H1 (cell line): ENCODE data around the gene TGFBR2. TPM values are rescaled to one million over a fixed set of nuclear protein-coding genes. Genes with fewer than 3 reads are reported as not detected.

Experiments used
- ASH2L ChIP-seq: fragments of 200-600, 300-600 bp; sonication (generic); IDR thresholded peaks from one replicate; pipeline ENCODE4 v1.7.1; 2017; ENCODE audit warnings: low read length
- ATF3 ChIP-seq: IDR thresholded peaks from 2 replicates; pipeline ENCODE4 v1.6.1; 2011; ENCODE audit warnings: low read depth, mild to moderate bottlenecking, low read length; ENCODE audit not compliant: insufficient read depth
- BCL11A ChIP-seq, 2 experiments: IDR thresholded peaks; one replicate each; pipeline ENCODE4 v1.6.1; 2011; ENCODE audit warnings: low read depth in 2 of 2, low read length in 2 of 2, mild to moderate bottlenecking in 2 of 2
- CHD7 ChIP-seq: fragments of 300-600 bp; sonication (generic); IDR thresholded peaks from 2 replicates; pipeline ENCODE4 v1.7.1; 2012; ENCODE audit warnings: low read length, moderate library complexity, mild to moderate bottlenecking, inconsistent platforms; ENCODE audit not compliant: insufficient replicate concordance
- E2F6 ChIP-seq: IDR thresholded peaks from 2 replicates; pipeline ENCODE4 v1.6.1; 2012; ENCODE audit warnings: inconsistent platforms
- EZH2 ChIP-seq: fragments of 200-600 bp; sonication (generic); IDR thresholded peaks from 2 replicates; pipeline ENCODE4 v1.7.1; 2012; ENCODE audit warnings: low read depth, mild to moderate bottlenecking, moderate library complexity, low read length, inconsistent platforms; ENCODE audit not compliant: severe bottlenecking
- JUN ChIP-seq: IDR thresholded peaks from 2 replicates; pipeline ENCODE4 v1.6.1; 2011; ENCODE audit warnings: low read depth, mild to moderate bottlenecking, improper control_type of control experiment, low read length
- KDM1A ChIP-seq: fragments of 200-600, 300-600 bp; sonication (generic); IDR thresholded peaks from 2 replicates; pipeline ENCODE4 v1.7.1; 2016; ENCODE audit warnings: mild to moderate bottlenecking, low read length, borderline replicate concordance
- POLR2A ChIP-seq, 2 experiments: IDR thresholded peaks; 1 replicate in 1 of 2; 2 replicates in 1 of 2; pipeline ENCODE4 v1.6.1; 2011; ENCODE audit warnings: low read depth in 2 of 2, low read length in 2 of 2, mild to moderate bottlenecking in 2 of 2; ENCODE audit errors: control extremely low read depth in 1 of 2
- polyA plus RNA-seq, 7 experiments: library from polyadenylated mRNA; depleted of rRNA in 3 of 7; stranded (reverse) in 5 of 7; unstranded in 2 of 7; fragments of >200 nt in 5 of 7; fragments of 200-250 nt in 2 of 7; gene quantifications; 1 replicate in 5 of 7; 2 replicates in 1 of 7; 4 replicates in 1 of 7; pipeline versions ENCODE4 v1.2.1 to v1.2.3, GENCODE V29; 2011 to 2013; ENCODE audit warnings: missing spikeins in 2 of 7, mixed read lengths in 2 of 7
- total RNA-seq: library from RNA; stranded (reverse); fragmentation: NEBNext Ultra II Directional; extraction: Animal tissue kit (Norgen Biotek cat#: 25700); gene quantifications from 2 replicates; pipeline ENCODE4 v1.2.1, GENCODE V29; 2021

TGFBR2 gene
- total and polyA plus RNA-seq, 2 of the 8 experiments (the other 6 are each of a cell fraction or from before 2014, with no cell fraction given) = 4.2 to 7.4 TPM

- TF ChIP-seq CHD7 (no peak), BCL11A (IDR thresholded peaks at IDR 0.05; ENCODE audit: low read depth in 2 of 2, low read length in 2 of 2) (no peak), E2F6 (no peak), EZH2 (no peak), ASH2L (no peak), KDM1A (no peak), POLR2A (IDR thresholded peaks at IDR 0.05; ENCODE audit: control extremely low read depth in 1 of 2, low read depth in 2 of 2, low read length in 2 of 2) (no peak), JUN (no peak), ATF3 (no peak)
Measured at GRCh38 chr3:30641416-30642251, 35.2 kb downstream of the TGFBR2 start (continued).
